Activated CD8-positive, alpha-beta memory T cell treated with anti-CD3 and anti-CD28 coated beads for 1 hour (primary cell): Measurements from ENCODE around the gene NTPCR.
"Not testable (repeated sequence)": the region's sequence is repeated elsewhere in the genome, so short reads cannot be mapped to it uniquely, and the experiment has no call there.

ENCODE experiments used
- DNase-seq, 2 donors: peaks; one replicate each; pipeline ENCODE4 v3.0.0-alpha.2; 2020; ENCODE audit warnings: low read depth in 1 of 2; ENCODE audit errors: extremely low read depth in 1 of 2

Gene NTPCR

GRCh38 chr1:232983375-232983774, 33.0 kb downstream of the NTPCR start:
- no peak for DNase-seq

GRCh38 chr1:232983817-232984567, 33.6 kb downstream of the NTPCR start:
- no peak for DNase-seq

- DNase-seq: no peak
Measured at GRCh38 chr1:232984577-232985425, 34.4 kb downstream of the NTPCR start.

GRCh38 chr1:232985882-232986526, 35.6 kb downstream of the NTPCR start:
- no peak for DNase-seq

- no peak for DNase-seq
Measured at GRCh38 chr1:232986527-232986922, 36.1 kb downstream of the NTPCR start.

GRCh38 chr1:232987046-232987773, 36.8 kb downstream of the NTPCR start:
- DNase-seq: no peak

- DNase-seq: no peak
Measured at GRCh38 chr1:232987774-232988140, 37.3 kb downstream of the NTPCR start.

GRCh38 chr1:232988572-232989040, 38.2 kb downstream of the NTPCR start:
- DNase-seq: no peak

GRCh38 chr1:232990176-232991128, 40.0 kb downstream of the NTPCR start:
- DNase-seq: no peak

- DNase-seq: no peak
Measured at GRCh38 chr1:232991238-232991637, 40.8 kb downstream of the NTPCR start.

- DNase-seq: no peak
Measured at GRCh38 chr1:232992227-232992626, 41.8 kb downstream of the NTPCR start.

- DNase-seq: no peak
Measured at GRCh38 chr1:232993555-232993954, 43.1 kb downstream of the NTPCR start.

- no peak for DNase-seq
Measured at GRCh38 chr1:232995189-232995588, 44.8 kb downstream of the NTPCR start.

- DNase-seq: no peak
Measured at GRCh38 chr1:232996143-232996542, 45.7 kb downstream of the NTPCR start.

GRCh38 chr1:232998138-232998537, 47.7 kb downstream of the NTPCR start:
- DNase-seq: no peak

GRCh38 chr1:232998646-232999045, 48.2 kb downstream of the NTPCR start:
- DNase-seq: no peak

GRCh38 chr1:232999956-233000625, 49.7 kb downstream of the NTPCR start:
- no peak for DNase-seq

- DNase-seq: not testable (repeated sequence)
Measured at GRCh38 chr1:233003638-233004037, 53.2 kb downstream of the NTPCR start.

- no peak for DNase-seq
Measured at GRCh38 chr1:233004451-233004850, 54.0 kb downstream of the NTPCR start.
